ENCODE results near the gene TMEM222. TPM values are rescaled to one million over a fixed set of nuclear protein-coding genes. Genes with fewer than 3 reads are reported as not detected.

Gene TMEM222
- total RNA-seq, 2 donors from 2014 or later, result 20.7 to 29.2 TPM

- DNase-seq, result peak; percentile 96
- intact Hi-C loops (cut with DNase I), result no loop called here
- peak; percentile 70 to 77 for ATAC-seq
Measured at GRCh38 chr1:27366113-27366410, 44.1 kb downstream of the TMEM222 start.

GRCh38 chr1:27366411-27367159 is 44.6 kb downstream of the TMEM222 start, which contains the start of gene MAP3K6:
MAP3K6 (minus strand) TSS chr1:27366961; CDS start chr1:27366597, 364 bp downstream.
- intact Hi-C loops (cut with DNase I), result no loop called here

GRCh38 chr1:27367160-27367650 is 45.2 kb downstream of the TMEM222 start:
- DNase-seq (no peak), ATAC-seq (no peak)
- intact Hi-C loops (cut with DNase I), result no loop called here

More at GRCh38 chr1:27366411-27367159, 44.6 kb downstream of the TMEM222 start, which contains the start of gene MAP3K6:
- DNase-seq (peak; percentile 94), ATAC-seq (peak; percentile 76 to 81)

- DNase-seq, result no peak
- ATAC-seq, result no peak
- intact Hi-C loops (cut with DNase I), result no loop called here
Measured at GRCh38 chr1:27368869-27369582, 47.1 kb downstream of the TMEM222 start.

DNA sequence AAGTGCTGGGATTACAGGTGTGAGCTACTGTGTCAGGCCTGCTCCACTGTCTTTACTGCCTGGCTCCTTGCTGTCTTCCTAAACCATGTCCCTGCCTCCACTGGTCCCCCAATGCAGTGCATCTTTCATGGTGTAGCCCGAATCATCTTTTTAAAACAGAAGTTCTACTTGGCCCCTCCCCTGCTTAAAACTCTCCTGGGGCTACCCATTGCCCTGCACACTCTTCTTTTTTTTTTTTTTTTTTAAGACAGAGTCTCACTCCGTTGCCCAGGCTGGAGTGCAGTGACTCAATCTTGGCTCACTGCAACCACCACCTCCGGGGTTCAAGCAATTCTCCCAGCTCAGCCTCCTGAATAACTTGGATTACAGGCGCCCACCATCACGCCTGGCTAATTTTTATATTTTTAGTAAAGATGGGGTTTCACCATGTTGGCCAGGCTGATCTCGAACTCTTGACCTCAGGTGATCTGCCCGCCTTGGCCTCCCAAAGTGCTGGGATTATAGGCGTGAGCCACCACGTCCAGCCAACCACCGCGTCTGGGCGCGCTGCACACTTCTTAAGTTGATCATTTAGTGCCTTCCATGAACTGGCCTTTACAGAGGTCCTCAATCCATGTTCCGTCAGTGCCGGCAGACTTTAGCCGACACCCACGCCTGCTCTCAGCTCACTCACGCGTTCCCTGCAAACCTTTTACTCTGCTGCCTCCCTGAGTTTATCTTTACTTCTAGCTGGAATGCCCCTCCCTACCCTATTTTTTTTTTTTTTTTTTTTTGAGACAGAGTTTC is 50.3 kb downstream of the TMEM222 start:
- intact Hi-C loops (cut with DNase I), result no loop called here
- no peak for DNase-seq
- ATAC-seq, result peak in 1 of 2 donors; percentile 52

GRCh38 chr1:27372808-27373690 is 51.1 kb downstream of the TMEM222 start:
- ATAC-seq (no peak), DNase-seq (no peak)
- intact Hi-C loops (cut with DNase I), result no loop called here

- no peak for DNase-seq
- intact Hi-C loops (cut with DNase I), result no loop called here
- ATAC-seq, result peak in 1 of 2 donors; percentile 10
Measured at GRCh38 chr1:27374362-27375086, 52.6 kb downstream of the TMEM222 start, which contains the start of gene FCN3. FCN3 (minus strand) TSS chr1:27374824; CDS start chr1:27374818, 6 bp downstream.

DNA sequence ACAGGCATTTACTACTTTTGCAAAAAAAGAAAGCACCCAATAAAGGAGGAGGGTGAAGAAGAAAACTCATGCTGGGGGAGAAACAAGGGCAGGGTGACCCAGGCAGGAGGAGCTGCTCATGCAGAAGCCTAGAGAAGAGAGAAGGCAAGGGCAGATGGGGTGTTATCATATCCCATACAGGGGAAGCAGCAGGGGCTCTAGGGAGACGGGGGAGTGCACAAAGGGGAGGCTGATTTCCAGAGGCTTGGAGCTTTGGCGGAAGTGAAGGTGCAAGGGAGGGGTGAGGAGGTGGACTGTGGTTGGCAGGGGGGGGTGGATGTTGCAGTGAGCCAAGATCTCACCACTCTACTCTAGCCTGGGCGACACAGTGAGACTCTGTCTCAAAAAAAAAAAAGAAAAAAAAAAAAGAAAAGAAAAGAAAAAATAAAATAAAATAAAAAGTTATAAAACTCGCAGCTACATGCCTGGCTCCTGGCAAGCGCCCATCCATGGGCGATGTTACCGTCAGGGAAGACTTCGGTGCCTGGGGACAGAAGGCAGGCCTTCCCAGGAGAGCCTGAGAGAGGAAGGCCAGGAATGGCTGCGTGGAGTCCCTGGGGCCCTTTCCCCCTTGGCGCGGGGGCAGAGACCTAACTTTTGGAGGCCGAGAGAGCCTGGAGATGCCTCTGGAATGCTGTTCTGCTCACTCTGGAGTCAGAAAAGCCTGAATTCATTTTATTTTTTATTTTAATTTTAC is 56.0 kb downstream of the TMEM222 start:
- intact Hi-C loops (cut with DNase I), result no loop called here
- no peak for ATAC-seq
- no peak for DNase-seq

- ATAC-seq (no peak), DNase-seq (no peak)
- intact Hi-C loops (cut with DNase I), result no loop called here
Measured at GRCh38 chr1:27379564-27380122, 57.7 kb downstream of the TMEM222 start.

DNA sequence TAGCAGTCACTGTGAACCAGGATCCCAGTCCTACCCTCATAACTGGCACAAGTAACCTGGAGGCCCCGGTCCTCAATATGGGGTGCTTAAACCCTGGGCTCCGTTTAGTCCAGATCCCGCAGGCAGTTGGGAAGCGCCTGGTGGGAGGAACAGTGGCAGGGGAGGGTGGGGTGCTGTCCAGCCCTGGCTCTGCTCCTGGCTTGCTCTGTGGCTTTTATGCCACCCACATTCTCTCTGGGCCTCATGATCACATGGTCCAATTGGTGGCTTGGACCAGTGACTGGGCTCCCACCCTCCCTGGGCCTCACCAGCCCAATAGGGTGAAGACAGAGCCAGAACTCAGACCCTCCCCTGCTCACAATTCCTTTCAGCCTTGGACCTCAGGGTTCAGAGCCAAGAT is 58.3 kb downstream of the TMEM222 start:
- intact Hi-C loops (cut with DNase I), result no loop called here
- ATAC-seq, result no peak

DNA sequence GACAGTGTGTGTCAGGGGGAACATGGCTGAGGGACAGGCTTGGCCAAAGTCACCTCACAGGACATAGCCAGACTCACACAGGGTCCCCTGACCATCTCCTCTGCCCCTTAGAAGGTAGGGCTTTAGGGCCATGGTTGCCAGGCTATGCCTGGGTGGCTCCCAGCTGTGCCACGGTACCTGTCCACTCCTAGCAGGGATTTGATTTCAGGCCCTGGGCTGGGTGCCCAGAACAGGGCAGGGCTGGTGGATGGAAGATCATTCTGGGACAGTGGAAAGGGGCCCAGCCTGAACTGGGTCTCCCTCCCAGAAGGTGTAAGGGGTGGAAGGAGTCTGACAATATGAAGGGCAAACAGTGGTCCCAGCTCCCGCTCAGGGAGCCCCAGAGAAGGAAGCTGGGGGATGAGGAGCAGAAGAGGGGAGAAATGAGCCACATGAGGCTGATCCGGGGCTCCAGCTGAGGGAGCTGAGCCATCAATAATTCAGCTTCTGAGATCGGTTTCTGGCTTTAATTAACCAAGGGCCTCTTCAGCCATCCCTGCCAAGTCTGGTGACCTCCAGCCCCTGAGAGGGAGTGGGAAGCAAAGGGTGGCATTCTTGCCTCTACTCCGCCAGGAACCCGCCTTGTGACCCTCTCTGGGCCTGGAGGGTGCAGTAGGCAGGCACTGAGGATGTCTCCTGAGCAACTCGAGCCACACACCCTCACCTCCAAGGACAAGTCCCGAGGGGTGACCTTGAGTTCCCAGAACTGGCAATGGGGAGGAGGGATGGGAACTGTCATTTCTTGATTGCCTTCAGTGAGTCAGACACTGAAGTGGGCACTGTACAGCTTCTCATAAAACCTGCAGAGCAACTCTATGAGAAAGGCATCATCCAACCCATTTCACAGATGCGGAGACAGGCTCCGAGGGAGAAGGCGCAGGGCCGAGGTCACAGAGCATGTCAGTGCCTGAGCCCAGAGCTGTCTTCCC is 59.1 kb downstream of the TMEM222 start:
- ATAC-seq (peak; percentile 8 to 37), DNase-seq (no peak)
- intact Hi-C loops (cut with DNase I), result no loop called here

More for the DNA sequence above, 58.3 kb downstream of the TMEM222 start:
- no peak for DNase-seq

- intact Hi-C loops (cut with DNase I), result no loop called here
- DNase-seq (no peak), ATAC-seq (no peak)
Measured at GRCh38 chr1:27381969-27382762, 60.2 kb downstream of the TMEM222 start.

DNA sequence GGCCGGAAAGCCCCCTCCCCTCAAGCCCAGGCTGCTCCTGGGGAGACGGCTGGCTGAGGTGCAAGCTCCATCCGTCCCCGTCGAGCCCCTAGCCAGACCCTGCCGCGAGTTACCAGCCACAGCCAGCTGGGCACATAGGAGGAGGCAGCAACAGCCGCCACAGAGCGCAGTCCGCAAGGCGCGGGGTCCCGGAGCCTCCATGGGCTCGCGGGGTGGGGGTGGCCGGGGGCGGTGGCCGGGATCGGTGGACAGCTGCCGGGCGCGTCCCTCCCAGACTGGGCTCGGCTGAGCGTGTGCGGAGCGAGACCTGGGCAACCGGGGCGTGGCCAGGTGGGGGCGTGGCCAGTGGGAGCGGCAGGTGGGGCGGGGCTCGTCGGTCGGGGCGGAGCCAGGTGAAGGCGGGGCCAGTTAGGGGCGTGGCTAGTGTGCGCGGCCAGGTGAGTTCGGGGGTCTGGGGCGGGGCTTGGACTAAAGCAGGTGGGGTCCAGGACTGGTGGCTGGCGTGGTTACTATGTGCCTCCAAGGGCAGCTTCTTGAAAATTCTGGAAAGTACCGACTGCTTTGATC is 61.2 kb downstream of the TMEM222 start, which contains the start of gene CD164L2:
TSS of gene CD164L2 (minus strand) at position 295 of the 567 bp plus-strand sequence. CDS start at position 201, 94 bp downstream.
- intact Hi-C loops (cut with DNase I), result no loop called here
- no peak for DNase-seq
- peak in 1 of 2 donors; percentile 37 for ATAC-seq

DNA sequence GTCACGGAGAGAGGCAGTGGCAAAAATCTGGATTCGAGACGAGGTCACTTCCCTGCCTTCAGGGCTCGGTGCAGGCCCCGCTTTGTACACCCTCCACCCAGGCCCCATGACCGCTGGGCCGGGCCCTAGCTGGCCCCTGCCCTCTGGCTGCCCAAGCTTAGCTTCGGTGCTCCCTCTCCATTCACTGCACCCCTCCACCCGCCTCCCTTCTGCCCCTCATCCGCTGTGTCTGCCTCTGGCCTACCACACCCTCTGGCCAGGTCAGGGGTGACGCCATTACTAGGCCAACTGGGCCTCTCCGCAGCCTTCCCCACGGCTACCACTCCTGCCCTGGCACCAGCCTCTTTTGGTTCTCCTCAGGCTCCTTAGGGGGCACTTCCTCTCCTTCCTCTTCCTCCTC is 61.7 kb downstream of the TMEM222 start:
- intact Hi-C loops (cut with DNase I), result no loop called here
- DNase-seq (no peak), ATAC-seq (no peak)

Data from left cardiac atrium (tissue), 4 donors.